Cardiac fibroblast (primary cell): ENCODE measurements around the gene SDHB.

Experiments used
- DNase-seq, 2 donors: peaks; one replicate each; pipeline versions ENCODE4 v3.0.0 to v3.0.0-alpha.2; 2010; ENCODE audit warnings: low read depth in 2 of 2
- H3K4me3 ChIP-seq, 2 donors: replicated peaks in 1 of 2; 1 replicate in 1 of 2; 2 replicates in 1 of 2; pipeline ENCODE4 v1.5.1; 2011; ENCODE audit warnings: low read depth in 2 of 2, low read length in 2 of 2, mild to moderate bottlenecking in 2 of 2, moderate library complexity in 1 of 2
- CTCF ChIP-seq: IDR thresholded peaks from one replicate; pipeline ENCODE4 v1.5.1; 2011; ENCODE audit warnings: low read depth, mild to moderate bottlenecking, low read length, inconsistent platforms

SDHB gene

GRCh38 chr1:16993521-16994038 is 60.3 kb downstream of the SDHB start:
- no peak for DNase-seq
- no peak overlapping the region for H3K4me3 ChIP-seq
- TF ChIP-seq CTCF, result no peak

- no peak overlapping the region for H3K4me3 ChIP-seq
- no peak for DNase-seq
- TF ChIP-seq CTCF, result no peak
Measured at GRCh38 chr1:16992675-16993074, 61.2 kb downstream of the SDHB start.

- no peak for TF ChIP-seq CTCF
- H3K4me3 ChIP-seq, result no peak overlapping the region
- DNase-seq, result no peak
Measured at GRCh38 chr1:16992102-16992501, 61.7 kb downstream of the SDHB start.

- no peak for DNase-seq
- TF ChIP-seq CTCF, result no peak
- no peak overlapping the region for H3K4me3 ChIP-seq
Measured at GRCh38 chr1:16991571-16991970, 62.3 kb downstream of the SDHB start.

GRCh38 chr1:16989676-16990391 is 64.0 kb downstream of the SDHB start:
- no peak for TF ChIP-seq CTCF
- DNase-seq, result no peak
- no peak overlapping the region for H3K4me3 ChIP-seq

- DNase-seq, result no peak
- TF ChIP-seq CTCF, result no peak
- H3K4me3 ChIP-seq, result no peak overlapping the region
Measured at GRCh38 chr1:16988210-16988609, 65.6 kb downstream of the SDHB start.

- peak; percentile 50 for TF ChIP-seq CTCF
- H3K4me3 ChIP-seq, result no peak overlapping the region
- DNase-seq, result no peak
Measured at GRCh38 chr1:16986962-16987361, 66.9 kb downstream of the SDHB start.
